Left lung (tissue), 10 donors: ENCODE measurements around the gene TDP1. TPM values are rescaled to one million over a fixed set of nuclear protein-coding genes. Genes with fewer than 3 reads are reported as not detected.

ENCODE experiments used
- ATAC-seq: fragments of 200-7000 bp; cut with Tn5 transposase; one replicate; pipeline ENCODE4 v1.9.1; 2020; ENCODE audit warnings: moderate library complexity
- DNase-seq, 4 donors: peaks; one replicate each; pipeline ENCODE4 v3.0.0-alpha.2; 2013 to 2020
- H3K27ac ChIP-seq, 2 donors: fragments of 200-600 bp; sonication (generic) in 1 of 2; one replicate each; pipeline versions ENCODE4 v1.5.0 to v1.8.0; 2020 to 2021
- H3K27me3 ChIP-seq, 2 donors: fragments of 200-600 bp; sonication (generic) in 1 of 2; one replicate each; pipeline versions ENCODE4 v1.5.0 to v1.8.0; 2020 to 2021
- H3K36me3 ChIP-seq, 2 donors: fragments of 200-600 bp; sonication (generic) in 1 of 2; one replicate each; pipeline versions ENCODE4 v1.5.0 to v1.8.0; 2020 to 2021
- H3K4me1 ChIP-seq, 2 donors: fragments of 200-600 bp; one replicate each; pipeline ENCODE4 v1.8.0; 2021
- H3K4me3 ChIP-seq, 2 donors: fragments of 200-600 bp; sonication (generic) in 1 of 2; one replicate each; pipeline versions ENCODE4 v1.5.0 to v1.8.0; 2020 to 2021; ENCODE audit warnings: mild to moderate bottlenecking in 1 of 2
- H3K9me3 ChIP-seq, 2 donors: fragments of 200-600 bp; sonication (generic) in 1 of 2; one replicate each; pipeline versions ENCODE4 v1.5.0 to v1.8.0; 2020 to 2021
- CTCF ChIP-seq, 2 donors: fragments of 200-600 bp; sonication (generic) in 1 of 2; IDR thresholded peaks; one replicate each; pipeline versions ENCODE4 v1.5.0 to v1.8.0; 2021; ENCODE audit warnings: antibody characterized with exemption in 2 of 2
- intact Hi-C, 2 donors: fragments of 100-400 bp; cut with DNase I; formaldehyde crosslinking; loops; one replicate each; pipeline versions ENCODE4 v1.11.2 to v1.14.2; 2022
- polyA plus RNA-seq, 6 donors: library from polyadenylated mRNA; unstranded; fragments of 120-200 nt; gene quantifications; one replicate each; pipeline ENCODE4 v1.2.1, GENCODE V29; 2013; ENCODE audit not compliant: insufficient read length in 6 of 6
- total RNA-seq, 2 donors: library from RNA; stranded (reverse); fragmentation: NEBNext Ultra II Directional; extraction: Animal tissue kit (Norgen Biotek cat#: 25700); gene quantifications; one replicate each; pipeline ENCODE4 v1.2.1, GENCODE V29; 2021
- donor health status: DM: no; HTN: yes; CAD: no.
- donor health status: DM: no; HTN: no; CAD: no.

Gene TDP1
- total and polyA plus RNA-seq, 8 donors, result 8.8 to 20.8 (median 15.8) TPM

GRCh38 chr14:90034156-90034555 is 78.4 kb downstream of the TDP1 start:
- ATAC-seq, result no peak
- H3K4me1 ChIP-seq, result no peaks in the 10 kb centered on the region
- intact Hi-C loops, result no loop called here
- H3K36me3 ChIP-seq, result peaks cover 0 to 42% of the 10 kb centered on the region in 2 donors
- no peak for TF ChIP-seq CTCF (IDR thresholded peaks at IDR 0.05)
- no peaks in the 10 kb centered on the region for H3K27me3 ChIP-seq
- H3K27ac ChIP-seq, result no peak overlapping the region
- no peak overlapping the region for H3K4me3 ChIP-seq
- DNase-seq, result no peak
- H3K9me3 ChIP-seq, result no peaks in the 10 kb centered on the region

GRCh38 chr14:90034835-90035525 is 79.3 kb downstream of the TDP1 start:
- no peak for ATAC-seq
- H3K27ac ChIP-seq, result no peak overlapping the region
- no peak for DNase-seq
- peaks cover 0 to 49% of the 10 kb centered on the region in 2 donors for H3K36me3 ChIP-seq
- no peak overlapping the region for H3K4me3 ChIP-seq
- no peaks in the 10 kb centered on the region for H3K9me3 ChIP-seq
- no peak for TF ChIP-seq CTCF (IDR thresholded peaks at IDR 0.05)
- no peaks in the 10 kb centered on the region for H3K27me3 ChIP-seq
- intact Hi-C loops, result no loop called here
- no peaks in the 10 kb centered on the region for H3K4me1 ChIP-seq

- TF ChIP-seq CTCF (IDR thresholded peaks at IDR 0.05), result no peak
- ATAC-seq (no peak), DNase-seq (no peak)
- Histone ChIP-seq H3K4me1 (no peaks in the 10 kb centered on the region), H3K36me3 (peaks cover 0 to 40% of the 10 kb centered on the region in 2 donors), H3K9me3 (no peaks in the 10 kb centered on the region), H3K4me3 (no peak overlapping the region), H3K27me3 (no peaks in the 10 kb centered on the region), H3K27ac (no peak overlapping the region)
- intact Hi-C loops, result no loop called here
Measured at GRCh38 chr14:90039253-90040010, 83.7 kb downstream of the TDP1 start.

GRCh38 chr14:90040411-90040810 is 84.7 kb downstream of the TDP1 start:
- ATAC-seq, result no peak

More at GRCh38 chr14:90040411-90040810, 84.7 kb downstream of the TDP1 start:
- Histone ChIP-seq H3K4me1 (no peaks in the 10 kb centered on the region), H3K27ac (no peak overlapping the region), H3K36me3 (peaks cover 0 to 43% of the 10 kb centered on the region in 2 donors), H3K9me3 (no peaks in the 10 kb centered on the region), H3K27me3 (no peaks in the 10 kb centered on the region), H3K4me3 (no peak overlapping the region)
- DNase-seq, result no peak
- intact Hi-C loops, result no loop called here
- TF ChIP-seq CTCF (IDR thresholded peaks at IDR 0.05), result no peak
